ENCODE results near the gene HOXB3.

HOXB3 gene

DNA sequence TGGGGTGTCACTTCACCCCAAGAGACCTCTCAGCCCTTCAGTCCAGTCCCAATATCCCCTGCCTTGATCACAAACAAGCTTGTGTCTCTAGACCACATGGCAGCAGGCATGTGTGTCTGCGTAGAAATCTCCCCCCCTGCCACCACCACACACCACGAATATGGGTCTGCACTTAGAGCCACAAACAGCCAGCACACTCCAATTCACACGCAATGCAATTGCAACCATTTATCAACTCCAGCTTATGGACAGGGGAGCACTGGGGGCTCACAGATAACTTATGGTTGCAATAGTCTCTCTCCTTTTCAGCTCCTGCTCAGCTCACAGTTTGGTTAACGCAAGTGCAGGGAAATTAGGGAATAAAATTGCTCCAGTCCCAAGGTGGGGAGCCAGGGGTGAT lies 33.5 kb upstream of the HOXB3 start:
- H3K9ac ChIP-seq (ENCODE audit: low read length): no peak overlapping the region
- no peaks in the 10 kb centered on the region for H3K36me3 ChIP-seq (ENCODE audit: control insufficient read depth, insufficient read depth, low read length, severe bottlenecking)
- DNase-seq (ENCODE audit: low read depth): no peak
- no peak overlapping the region for H3K4me3 ChIP-seq (ENCODE audit: low read length)
- H3K27me3 ChIP-seq (replicated peaks; ENCODE audit: control insufficient read depth, insufficient read depth, low read length): peaks cover 76% of the 10 kb centered on the region
- no peaks in the 10 kb centered on the region for H3K9me3 ChIP-seq (ENCODE audit: control insufficient read depth, low read length)
- H3K4me1 ChIP-seq (ENCODE audit: control insufficient read depth, insufficient read depth, low read length): peaks cover 2% of the 10 kb centered on the region

DNA sequence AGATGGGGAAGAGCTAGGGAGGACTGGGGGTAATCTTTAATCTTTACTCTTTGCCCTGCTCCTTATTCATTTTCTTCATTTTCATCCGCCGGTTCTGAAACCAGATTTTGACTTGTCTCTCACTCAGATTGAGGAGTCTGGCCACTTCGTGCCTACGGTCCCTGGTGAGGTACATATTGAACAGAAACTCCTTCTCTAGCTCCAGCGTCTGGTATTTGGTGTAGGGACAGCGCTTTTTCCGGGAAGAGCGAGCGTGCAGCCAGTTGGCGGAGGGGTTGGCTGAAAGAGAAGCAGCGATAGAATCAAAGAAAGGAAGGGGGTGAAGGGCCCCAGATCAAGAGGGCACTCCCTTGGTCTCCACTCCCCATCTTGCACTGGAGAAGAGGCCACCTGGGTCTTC lies 32.8 kb upstream of the HOXB3 start:
- no peak for DNase-seq (ENCODE audit: low read depth)
- Histone ChIP-seq H3K4me1 (ENCODE audit: control insufficient read depth, insufficient read depth, low read length) (peaks cover 7% of the 10 kb centered on the region), H3K9me3 (ENCODE audit: control insufficient read depth, low read length) (no peaks in the 10 kb centered on the region), H3K27me3 (replicated peaks; ENCODE audit: control insufficient read depth, insufficient read depth, low read length) (peaks cover 74% of the 10 kb centered on the region), H3K36me3 (ENCODE audit: control insufficient read depth, insufficient read depth, low read length, severe bottlenecking) (no peaks in the 10 kb centered on the region), H3K4me3 (ENCODE audit: low read length) (no peak overlapping the region), H3K9ac (ENCODE audit: low read length) (no peak overlapping the region)

GRCh38 chr17:48621410-48622392 lies 31.7 kb upstream of the HOXB3 start:
- peaks cover 73% of the 10 kb centered on the region for H3K27me3 ChIP-seq (replicated peaks; ENCODE audit: control insufficient read depth, insufficient read depth, low read length)
- no peak for DNase-seq (ENCODE audit: low read depth)
- no peak overlapping the region for H3K9ac ChIP-seq (ENCODE audit: low read length)
- H3K4me3 ChIP-seq (ENCODE audit: low read length): no peak overlapping the region
- no peaks in the 10 kb centered on the region for H3K36me3 ChIP-seq (ENCODE audit: control insufficient read depth, insufficient read depth, low read length, severe bottlenecking)
- H3K4me1 ChIP-seq (ENCODE audit: control insufficient read depth, insufficient read depth, low read length): peaks cover 9% of the 10 kb centered on the region
- no peaks in the 10 kb centered on the region for H3K9me3 ChIP-seq (ENCODE audit: control insufficient read depth, low read length)

DNA sequence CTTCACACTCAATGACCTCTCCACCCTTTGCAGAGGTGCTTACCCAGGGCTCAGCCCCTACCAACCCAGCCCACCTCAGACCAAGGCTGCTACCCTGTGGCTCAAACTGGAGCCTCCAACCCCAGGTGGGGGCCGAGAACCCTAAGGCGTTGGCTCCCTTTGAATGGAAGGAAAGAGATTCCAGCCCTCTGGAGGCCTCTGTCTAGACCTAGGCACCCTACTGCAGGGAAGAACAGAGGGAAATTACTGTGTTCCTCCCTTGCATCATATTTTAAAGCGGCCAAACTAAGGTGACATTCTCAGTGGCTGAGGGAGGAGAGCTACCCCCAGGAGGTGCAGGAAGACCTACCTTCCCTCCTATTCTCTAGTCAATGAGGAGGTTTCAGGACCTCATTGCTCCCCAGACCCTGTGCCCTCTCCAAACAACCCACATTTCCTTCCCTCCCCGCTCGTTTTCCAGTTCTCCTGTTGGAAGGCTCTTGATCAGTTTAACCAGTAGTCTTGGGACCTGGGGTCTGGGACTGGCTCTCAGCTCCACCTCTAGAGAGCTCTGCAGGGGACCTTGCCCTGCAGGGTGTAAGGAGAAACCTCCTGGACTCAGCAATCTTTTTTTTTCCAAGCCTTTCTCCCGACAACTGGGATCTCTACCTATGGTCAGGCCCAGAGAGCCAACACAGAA lies 30.6 kb upstream of the HOXB3 start:
- Histone ChIP-seq H3K4me3 (ENCODE audit: low read length) (no peak overlapping the region), H3K9me3 (ENCODE audit: control insufficient read depth, low read length) (no peaks in the 10 kb centered on the region), H3K4me1 (ENCODE audit: control insufficient read depth, insufficient read depth, low read length) (peaks cover 9% of the 10 kb centered on the region)

GRCh38 chr17:48619826-48620449 lies 29.9 kb upstream of the HOXB3 start:
- H3K9ac ChIP-seq (ENCODE audit: low read length): no peak overlapping the region
- no peaks in the 10 kb centered on the region for H3K36me3 ChIP-seq (ENCODE audit: control insufficient read depth, insufficient read depth, low read length, severe bottlenecking)
- DNase-seq (ENCODE audit: low read depth): no peak
- peaks cover 85% of the 10 kb centered on the region for H3K27me3 ChIP-seq (replicated peaks; ENCODE audit: control insufficient read depth, insufficient read depth, low read length)
- no peaks in the 10 kb centered on the region for H3K9me3 ChIP-seq (ENCODE audit: control insufficient read depth, low read length)
- no peak overlapping the region for H3K4me3 ChIP-seq (ENCODE audit: low read length)
- peaks cover 9% of the 10 kb centered on the region for H3K4me1 ChIP-seq (ENCODE audit: control insufficient read depth, insufficient read depth, low read length)

More for the DNA sequence above, 30.6 kb upstream of the HOXB3 start:
- no peak for DNase-seq (ENCODE audit: low read depth)
- no peaks in the 10 kb centered on the region for H3K36me3 ChIP-seq (ENCODE audit: control insufficient read depth, insufficient read depth, low read length, severe bottlenecking)
- H3K27me3 ChIP-seq (replicated peaks; ENCODE audit: control insufficient read depth, insufficient read depth, low read length): peaks cover 82% of the 10 kb centered on the region
- H3K9ac ChIP-seq (ENCODE audit: low read length): no peak overlapping the region

DNA sequence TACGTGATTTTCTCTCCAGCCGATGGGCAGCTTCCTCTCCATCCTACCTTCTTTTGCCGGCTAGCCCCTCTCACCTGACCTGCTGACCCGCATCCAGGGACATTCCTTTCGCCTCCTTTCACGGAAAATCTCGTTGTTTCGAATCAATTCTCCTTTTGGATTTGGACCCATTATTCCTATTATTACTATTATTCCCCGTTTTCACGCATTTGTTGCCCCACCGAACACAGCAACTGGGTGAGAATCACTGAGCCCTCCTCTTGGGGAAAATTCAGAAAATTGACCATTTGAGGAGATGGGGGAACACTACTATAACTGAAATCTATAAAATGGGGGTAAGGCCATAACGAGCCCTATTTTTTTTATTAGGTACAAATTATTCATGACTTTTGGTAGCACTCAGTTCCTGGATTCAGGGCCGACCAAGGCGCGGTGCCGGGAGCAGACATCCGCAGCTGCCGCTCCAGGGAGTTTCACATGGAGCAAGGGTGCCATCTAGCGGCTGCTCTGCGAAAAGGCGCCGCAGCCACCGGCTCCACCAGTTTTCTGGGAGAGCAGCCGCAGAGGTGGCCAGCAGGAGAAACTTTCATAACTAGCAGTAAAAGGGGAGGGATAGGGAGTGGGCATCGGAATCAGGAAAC lies 28.3 kb upstream of the HOXB3 start:
- no peak overlapping the region for H3K9ac ChIP-seq (ENCODE audit: low read length)
- H3K4me3 ChIP-seq (ENCODE audit: low read length): peak overlapping the region; percentile 80
- peaks cover 9% of the 10 kb centered on the region for H3K4me1 ChIP-seq (ENCODE audit: control insufficient read depth, insufficient read depth, low read length)
- peak; percentile 92 for DNase-seq (ENCODE audit: low read depth)
- no peaks in the 10 kb centered on the region for H3K9me3 ChIP-seq (ENCODE audit: control insufficient read depth, low read length)
- H3K27me3 ChIP-seq (replicated peaks; ENCODE audit: control insufficient read depth, insufficient read depth, low read length): peaks cover 70% of the 10 kb centered on the region
- no peaks in the 10 kb centered on the region for H3K36me3 ChIP-seq (ENCODE audit: control insufficient read depth, insufficient read depth, low read length, severe bottlenecking)

DNA sequence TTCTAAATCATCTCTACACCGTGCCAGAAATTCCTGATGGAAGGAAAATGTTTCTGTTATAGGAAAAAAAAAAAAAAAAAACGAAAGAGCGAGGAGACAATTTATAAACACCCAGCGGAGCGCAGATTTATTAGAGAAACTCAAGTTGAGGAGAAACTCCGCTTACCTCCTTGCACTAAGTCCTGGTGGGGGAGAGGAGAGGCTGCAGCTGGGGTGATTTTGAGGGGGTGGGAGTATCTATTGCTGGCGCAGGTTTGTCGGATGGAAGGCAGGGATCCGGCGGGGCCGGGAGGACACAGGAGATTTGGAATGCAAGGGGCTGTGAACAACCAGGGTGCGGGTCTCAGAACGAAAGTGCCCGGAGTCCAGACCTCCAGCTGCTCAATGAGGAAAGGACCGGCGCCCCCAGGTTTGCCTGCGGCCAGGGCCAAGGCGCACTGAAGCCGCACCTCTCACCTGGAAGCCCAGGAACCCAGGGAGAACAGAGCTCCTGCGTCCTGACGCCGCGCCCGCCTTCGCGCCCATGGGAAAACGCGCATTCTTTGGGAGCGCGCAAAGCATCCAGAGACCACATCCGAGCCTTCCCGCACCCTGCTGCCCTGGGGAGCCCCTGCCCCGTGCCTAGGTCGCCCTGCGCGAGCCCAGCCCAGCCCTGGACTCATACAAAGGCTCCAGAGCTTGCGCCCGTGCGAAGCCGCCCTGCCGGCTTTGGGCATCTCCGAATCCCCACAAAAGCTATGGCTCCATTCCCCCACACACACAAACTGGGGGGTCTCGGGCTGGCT lies 27.6 kb upstream of the HOXB3 start:
- Histone ChIP-seq H3K4me1 (ENCODE audit: control insufficient read depth, insufficient read depth, low read length) (peaks cover 9% of the 10 kb centered on the region), H3K9ac (ENCODE audit: low read length) (no peak overlapping the region), H3K4me3 (ENCODE audit: low read length) (peak overlapping the region; percentile 51), H3K36me3 (ENCODE audit: control insufficient read depth, insufficient read depth, low read length, severe bottlenecking) (no peaks in the 10 kb centered on the region), H3K27me3 (replicated peaks; ENCODE audit: control insufficient read depth, insufficient read depth, low read length) (peaks cover 63% of the 10 kb centered on the region), H3K9me3 (ENCODE audit: control insufficient read depth, low read length) (no peaks in the 10 kb centered on the region)
- DNase-seq (ENCODE audit: low read depth): no peak

- no peak for DNase-seq (ENCODE audit: low read depth)
- H3K9ac ChIP-seq (ENCODE audit: low read length): no peak overlapping the region
- peaks cover 55% of the 10 kb centered on the region for H3K27me3 ChIP-seq (replicated peaks; ENCODE audit: control insufficient read depth, insufficient read depth, low read length)
- peaks cover 9% of the 10 kb centered on the region for H3K4me1 ChIP-seq (ENCODE audit: control insufficient read depth, insufficient read depth, low read length)
- no peak overlapping the region for H3K4me3 ChIP-seq (ENCODE audit: low read length)
- no peaks in the 10 kb centered on the region for H3K9me3 ChIP-seq (ENCODE audit: control insufficient read depth, low read length)
- H3K36me3 ChIP-seq (ENCODE audit: control insufficient read depth, insufficient read depth, low read length, severe bottlenecking): no peaks in the 10 kb centered on the region
Measured at GRCh38 chr17:48616717-48617470, 26.9 kb upstream of the HOXB3 start.

- H3K36me3 ChIP-seq (ENCODE audit: control insufficient read depth, insufficient read depth, low read length, severe bottlenecking): no peaks in the 10 kb centered on the region
- H3K9me3 ChIP-seq (ENCODE audit: control insufficient read depth, low read length): no peaks in the 10 kb centered on the region
- no peak overlapping the region for H3K4me3 ChIP-seq (ENCODE audit: low read length)
- DNase-seq (ENCODE audit: low read depth): no peak
- H3K27me3 ChIP-seq (replicated peaks; ENCODE audit: control insufficient read depth, insufficient read depth, low read length): peaks cover 47% of the 10 kb centered on the region
- H3K9ac ChIP-seq (ENCODE audit: low read length): no peak overlapping the region
- peaks cover 12% of the 10 kb centered on the region for H3K4me1 ChIP-seq (ENCODE audit: control insufficient read depth, insufficient read depth, low read length)
Measured at GRCh38 chr17:48615963-48616716, 26.1 kb upstream of the HOXB3 start.

Measured in adipocyte (in vitro differentiated cells).